Measurements from ENCODE around the gene TRIM71. TPM values are rescaled to one million over a fixed set of nuclear protein-coding genes. Genes with fewer than 3 reads are reported as not detected.

The TRIM71 gene
- total RNA-seq, 1 experiment from 2014 or later, result 376 TPM

DNA sequence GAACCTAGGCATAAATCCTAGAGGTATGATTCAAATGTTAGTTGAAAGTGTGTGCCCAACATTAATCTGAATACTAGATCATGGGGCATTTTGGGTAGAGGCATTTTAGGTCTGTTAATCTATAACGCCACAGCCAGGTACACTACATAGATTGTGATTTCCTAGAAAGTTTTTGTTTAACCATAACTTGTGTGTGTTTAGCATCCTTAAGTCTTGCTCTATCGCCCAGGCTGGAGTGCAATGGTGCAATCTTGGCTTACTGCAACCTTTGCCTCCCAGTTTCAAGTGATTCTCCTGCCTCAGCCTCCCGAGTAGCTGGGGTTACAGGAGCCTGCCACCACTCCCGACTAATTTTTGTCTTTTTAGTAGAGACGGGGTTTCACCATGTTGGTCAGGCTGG is 59.1 kb downstream of the TRIM71 start:
- H2BK5ac ChIP-seq (ENCODE audit: insufficient read length, low read length), result no peak overlapping the region
- H3K23ac ChIP-seq (ENCODE audit: insufficient read length, low read depth, low read length), result no peak overlapping the region
- no peak overlapping the region for H3K27ac ChIP-seq (ENCODE audit: insufficient read length, low read depth, low read length)
- no peak overlapping the region for H2AK5ac ChIP-seq (ENCODE audit: insufficient read length, low read length)
- no peak overlapping the region for H4K91ac ChIP-seq (ENCODE audit: insufficient read length, low read depth, low read length)
- H3K56ac ChIP-seq (ENCODE audit: insufficient read length, low read depth, low read length), result no peak overlapping the region
- peaks cover 52 to 80% (median 76%) of the 10 kb centered on the region in 3 experiments for H3K36me3 Mint-ChIP-seq (ENCODE audit: insufficient read depth in 1 of 3, low read depth in 3 of 3)
- H3K27me3 ChIP-seq (ENCODE audit: insufficient read depth, low read length), result no peaks in the 10 kb centered on the region
- H3K4me2 ChIP-seq (ENCODE audit: insufficient read depth, insufficient read length, low read length), result no peak overlapping the region
- H2BK12ac ChIP-seq (ENCODE audit: insufficient read length, low read depth, low read length), result no peak overlapping the region
- no peak for DNase-seq
- H3K79me2 ChIP-seq (ENCODE audit: insufficient read depth, low read length), result peaks cover 77% of the 10 kb centered on the region; the same call in 1 of the 2 replicates
- H3K14ac ChIP-seq (ENCODE audit: insufficient read depth, low read length), result no peak overlapping the region
- no peak overlapping the region for H4K5ac ChIP-seq (ENCODE audit: insufficient read length, low read depth, low read length)
- H3K9ac ChIP-seq (ENCODE audit: extremely low read depth, insufficient read length, low read length), result no peak overlapping the region
- H3K9me3 Mint-ChIP-seq, result no peaks in the 10 kb centered on the region
- H3K4me1 ChIP-seq (ENCODE audit: insufficient read depth, low read length), result peaks cover 15% of the 10 kb centered on the region; the same call in 1 of the 2 replicates
- H4K20me1 ChIP-seq (ENCODE audit: control insufficient read depth, insufficient read depth, insufficient read length), result peaks cover 3% of the 10 kb centered on the region
- TF ChIP-seq, protein P1, sequence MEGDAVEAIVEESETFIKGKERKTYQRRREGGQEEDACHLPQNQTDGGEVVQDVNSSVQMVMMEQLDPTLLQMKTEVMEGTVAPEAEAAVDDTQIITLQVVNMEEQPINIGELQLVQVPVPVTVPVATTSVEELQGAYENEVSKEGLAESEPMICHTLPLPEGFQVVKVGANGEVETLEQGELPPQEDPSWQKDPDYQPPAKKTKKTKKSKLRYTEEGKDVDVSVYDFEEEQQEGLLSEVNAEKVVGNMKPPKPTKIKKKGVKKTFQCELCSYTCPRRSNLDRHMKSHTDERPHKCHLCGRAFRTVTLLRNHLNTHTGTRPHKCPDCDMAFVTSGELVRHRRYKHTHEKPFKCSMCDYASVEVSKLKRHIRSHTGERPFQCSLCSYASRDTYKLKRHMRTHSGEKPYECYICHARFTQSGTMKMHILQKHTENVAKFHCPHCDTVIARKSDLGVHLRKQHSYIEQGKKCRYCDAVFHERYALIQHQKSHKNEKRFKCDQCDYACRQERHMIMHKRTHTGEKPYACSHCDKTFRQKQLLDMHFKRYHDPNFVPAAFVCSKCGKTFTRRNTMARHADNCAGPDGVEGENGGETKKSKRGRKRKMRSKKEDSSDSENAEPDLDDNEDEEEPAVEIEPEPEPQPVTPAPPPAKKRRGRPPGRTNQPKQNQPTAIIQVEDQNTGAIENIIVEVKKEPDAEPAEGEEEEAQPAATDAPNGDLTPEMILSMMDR (conservative IDR thresholded peaks at IDR 0.05), result no peak
- no CpG with 5 or more reads among the region's 5 CpGs for WGBS (ENCODE audit: extremely low coverage, insufficient read length, low lambda C conversion rate)
- no peaks in the 10 kb centered on the region for H3K27me3 Mint-ChIP-seq (ENCODE audit: low read depth)
- H4K8ac ChIP-seq (replicated peaks; ENCODE audit: insufficient read length, low read depth, low read length), result no peak overlapping the region
- H3T11ph ChIP-seq (ENCODE audit: low read length), result no peak overlapping the region
- H3K4ac ChIP-seq (ENCODE audit: low read depth, low read length), result no peak overlapping the region
- H3K79me1 ChIP-seq (ENCODE audit: insufficient read depth, low read depth, low read length, poor library complexity, severe bottlenecking), result peaks cover 3% of the 10 kb centered on the region
- H3K4me3 Mint-ChIP-seq, result no peak overlapping the region
- no peak overlapping the region for H2BK120ac ChIP-seq (ENCODE audit: low read depth, low read length, poor library complexity, severe bottlenecking)
- H3K27ac Mint-ChIP-seq, result peak overlapping the region; percentile 54 to 91 (median 54); a peak in 5 of 7 replicates
- H3K18ac ChIP-seq (ENCODE audit: insufficient read length, low read depth, low read length), result no peak overlapping the region
- peaks cover 71 to 82% of the 10 kb centered on the region in 2 experiments for H3K4me1 Mint-ChIP-seq
- no peak overlapping the region for H2BK20ac ChIP-seq (ENCODE audit: low read depth, low read length, poor library complexity, severe bottlenecking)
- no peak overlapping the region for H2BK15ac ChIP-seq (ENCODE audit: low read depth, low read length)
- H3K9me3 ChIP-seq (ENCODE audit: control insufficient read depth, low read depth, low read length), result no peaks in the 10 kb centered on the region
- H2AFZ ChIP-seq (ENCODE audit: low read length), result no peak overlapping the region
- no peaks in the 10 kb centered on the region for H3K23me2 ChIP-seq (ENCODE audit: insufficient read length, low read depth, low read length, poor library complexity, severe bottlenecking)
